Duodenal mucosa (tissue), 2 donors: ENCODE data around the gene NAA80.

Experiments used
- H3K27ac ChIP-seq: one replicate; pipeline ENCODE4 v1.7.0; 2013; ENCODE audit warnings: low read depth, low read length
- H3K27me3 ChIP-seq, 2 donors: one replicate each; pipeline ENCODE4 v1.7.0; 2013; ENCODE audit warnings: low read length in 2 of 2, control low read depth in 1 of 2; ENCODE audit not compliant: insufficient read depth in 2 of 2, control insufficient read depth in 1 of 2
- H3K36me3 ChIP-seq, 2 donors: one replicate each; pipeline ENCODE4 v1.7.0; 2013; ENCODE audit warnings: low read length in 2 of 2, control low read depth in 1 of 2; ENCODE audit not compliant: insufficient read depth in 2 of 2, control insufficient read depth in 1 of 2
- H3K4me1 ChIP-seq, 2 donors: one replicate each; pipeline ENCODE4 v1.7.0; 2013; ENCODE audit warnings: low read length in 2 of 2, control low read depth in 1 of 2; ENCODE audit not compliant: insufficient read depth in 2 of 2, control insufficient read depth in 1 of 2
- H3K4me3 ChIP-seq, 2 donors: one replicate each; pipeline ENCODE4 v1.7.0; 2013; ENCODE audit warnings: low read length in 2 of 2, low read depth in 1 of 2
- H3K9ac ChIP-seq, 2 donors: one replicate each; pipeline ENCODE4 v1.7.0; 2013; ENCODE audit warnings: low read length in 2 of 2, low read depth in 1 of 2
- H3K9me3 ChIP-seq, 2 donors: one replicate each; pipeline ENCODE4 v1.7.0; 2013; ENCODE audit warnings: low read length in 2 of 2, control low read depth in 1 of 2; ENCODE audit not compliant: control insufficient read depth in 1 of 2

Gene NAA80

DNA sequence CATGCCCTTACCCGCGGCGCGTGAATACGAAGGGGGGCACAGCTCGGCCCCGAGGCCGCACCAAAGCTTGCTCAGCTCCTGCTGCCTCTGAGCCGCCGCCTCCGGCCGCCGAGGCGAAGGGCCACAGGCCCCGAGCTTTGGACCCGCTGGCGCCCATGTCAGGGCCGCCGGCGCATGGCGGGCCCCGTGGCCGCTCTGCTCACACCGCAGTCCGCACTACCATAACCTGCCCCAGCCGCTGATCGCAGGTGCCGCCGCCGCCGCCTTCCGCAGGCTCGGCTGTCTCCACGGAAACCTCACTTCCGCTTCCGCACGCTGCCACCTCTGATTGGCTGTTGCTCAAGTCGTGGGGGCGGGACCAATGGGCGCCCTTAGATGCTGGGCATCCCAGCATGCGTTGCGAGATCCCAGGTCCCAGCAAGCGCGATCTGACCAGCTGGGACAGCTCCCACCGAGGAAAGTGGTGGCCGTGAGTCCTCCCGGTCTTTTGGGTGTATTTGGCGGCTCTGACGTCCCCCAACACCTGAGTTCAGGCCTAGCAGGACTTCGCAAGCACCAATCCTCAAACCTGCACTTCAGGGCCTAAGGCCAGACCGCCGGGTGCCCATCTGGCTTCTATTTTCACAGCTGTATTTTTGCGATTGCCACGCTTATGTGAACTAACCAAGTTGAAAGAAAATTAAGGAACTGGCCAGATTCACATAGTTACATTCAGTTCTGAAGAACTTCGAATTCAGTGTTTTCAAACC is 28.9 kb upstream of the NAA80 start, which contains the start of gene TUSC2:
TUSC2 (minus strand) TSS at position 281 of the 749 bp plus-strand sequence; CDS start at position 157, 124 bp downstream.
- peak within 1 kb of the TSS; percentile 85 to 90 for H3K4me3 ChIP-seq
- H3K36me3 ChIP-seq: peaks cover 28 to 47% of the 10 kb centered on the region in 2 donors
- H3K27ac ChIP-seq: peak within 1 kb of the TSS; percentile 78
- peak within 1 kb of the TSS; percentile 91 for H3K9ac ChIP-seq
- H3K9me3 ChIP-seq: no peaks in the 10 kb centered on the region
- peaks cover 17 to 40% of the 10 kb centered on the region in 2 donors for H3K4me1 ChIP-seq
- no peaks in the 10 kb centered on the region for H3K27me3 ChIP-seq

DNA sequence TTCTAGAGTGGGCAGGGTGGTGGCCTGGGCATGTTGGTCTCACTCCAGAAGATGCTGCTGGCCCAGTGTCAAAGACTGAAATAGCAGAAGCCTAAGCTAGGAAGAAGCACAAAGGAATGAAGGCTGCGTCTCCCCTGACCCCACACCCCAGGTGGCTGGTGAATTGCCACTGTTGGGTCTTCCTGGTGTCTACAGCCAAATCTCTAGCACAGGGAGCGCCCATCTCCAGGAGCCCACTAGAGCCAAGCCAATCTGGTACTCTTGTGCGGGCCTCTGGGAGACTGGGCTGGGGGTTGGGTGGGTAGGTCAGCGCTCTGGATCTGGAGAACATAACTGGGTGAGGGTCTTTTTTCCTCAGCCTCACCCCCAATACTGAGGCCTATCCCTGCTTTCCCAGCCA is 27.9 kb upstream of the NAA80 start:
- Histone ChIP-seq H3K9ac (peak overlapping the region; percentile 91), H3K9me3 (no peaks in the 10 kb centered on the region), H3K4me1 (peaks cover 24 to 48% of the 10 kb centered on the region in 2 donors), H3K36me3 (peaks cover 28 to 42% of the 10 kb centered on the region in 2 donors), H3K27me3 (no peaks in the 10 kb centered on the region), H3K27ac (no peak overlapping the region), H3K4me3 (peak overlapping the region; percentile 85 to 90)

DNA sequence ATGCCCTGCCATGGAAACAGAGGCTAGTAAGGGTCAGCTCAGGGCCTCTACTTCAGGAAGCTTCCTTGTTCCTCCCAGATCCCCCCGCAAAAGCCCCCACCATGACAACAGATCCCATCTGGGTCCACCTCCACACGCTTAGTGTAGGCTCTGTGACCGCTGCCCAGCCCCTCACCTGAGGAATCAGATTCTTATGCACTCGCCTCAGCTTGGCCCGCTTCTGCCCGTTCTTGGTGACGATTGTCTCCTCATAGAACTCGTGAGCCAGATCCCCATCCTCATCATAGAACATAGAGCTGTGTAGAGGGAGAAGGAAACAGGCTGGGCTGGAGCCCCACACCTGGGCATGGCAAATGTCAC is 27.0 kb upstream of the NAA80 start:
- H3K27ac ChIP-seq: no peak overlapping the region
- no peaks in the 10 kb centered on the region for H3K9me3 ChIP-seq
- no peaks in the 10 kb centered on the region for H3K27me3 ChIP-seq
- H3K36me3 ChIP-seq: peaks cover 19 to 32% of the 10 kb centered on the region in 2 donors
- no peak overlapping the region for H3K4me3 ChIP-seq
- peaks cover 29 to 52% of the 10 kb centered on the region in 2 donors for H3K4me1 ChIP-seq
- no peak overlapping the region for H3K9ac ChIP-seq

DNA sequence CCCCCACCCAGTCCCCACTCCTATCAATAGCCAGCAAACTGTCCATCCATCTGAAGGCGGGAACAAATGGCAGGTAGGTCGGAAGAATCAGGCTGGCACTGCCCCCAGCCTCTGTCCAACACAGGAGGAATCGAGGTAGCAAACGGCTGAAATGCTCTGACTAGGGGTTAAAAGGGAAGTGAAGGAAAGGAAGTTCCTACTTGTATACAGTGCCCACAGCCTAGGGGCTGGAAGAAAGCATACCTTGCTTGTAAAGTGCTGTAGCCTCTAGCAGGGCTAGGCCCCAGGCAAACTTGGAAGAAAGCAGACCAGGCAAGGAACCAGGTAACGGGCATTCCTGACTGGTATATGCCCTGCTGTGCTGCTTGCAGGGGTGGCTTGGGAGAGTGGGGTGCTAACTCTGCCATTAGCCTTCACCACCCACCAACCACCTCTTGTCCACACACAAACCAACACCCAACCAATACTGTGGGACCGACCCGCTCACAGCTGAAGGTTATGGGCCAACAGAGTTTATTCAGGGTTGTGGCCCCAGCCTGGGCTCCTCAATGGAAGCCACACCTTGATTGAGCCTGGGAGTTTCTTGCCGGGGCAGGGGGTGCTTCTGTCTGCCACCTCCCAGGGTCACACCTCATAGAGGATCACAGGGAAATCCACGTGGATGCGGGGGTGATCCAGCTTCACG is 26.4 kb upstream of the NAA80 start:
- H3K9ac ChIP-seq: no peak overlapping the region
- H3K27me3 ChIP-seq: no peaks in the 10 kb centered on the region
- H3K27ac ChIP-seq: no peak overlapping the region

DNA sequence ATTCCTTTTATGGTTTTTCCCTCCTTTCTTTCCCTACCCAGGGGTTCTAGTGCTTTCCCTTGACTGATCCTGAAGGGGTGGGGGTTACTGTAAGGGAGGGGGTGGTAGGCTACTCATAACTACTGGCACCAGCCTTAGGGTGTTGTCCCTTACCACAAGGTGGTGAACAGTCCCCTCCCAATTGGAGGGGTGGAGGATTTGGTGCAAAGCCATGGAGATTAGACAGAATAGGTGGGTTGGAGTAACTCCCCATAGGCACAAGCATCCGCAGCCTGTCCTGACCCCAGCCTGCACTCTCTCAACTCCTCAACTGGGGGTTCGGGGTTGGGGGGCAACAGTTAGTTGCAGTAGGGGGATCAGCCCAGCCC is 25.9 kb upstream of the NAA80 start:
- H3K27me3 ChIP-seq: no peaks in the 10 kb centered on the region
- H3K4me3 ChIP-seq: no peak overlapping the region
- H3K4me1 ChIP-seq: peaks cover 35 to 58% of the 10 kb centered on the region in 2 donors
- H3K9ac ChIP-seq: no peak overlapping the region
- H3K36me3 ChIP-seq: peaks cover 9 to 21% of the 10 kb centered on the region in 2 donors
- H3K27ac ChIP-seq: no peak overlapping the region
- H3K9me3 ChIP-seq: no peaks in the 10 kb centered on the region

More for the DNA sequence above, 26.4 kb upstream of the NAA80 start:
- Histone ChIP-seq H3K4me3 (no peak overlapping the region), H3K9me3 (no peaks in the 10 kb centered on the region), H3K36me3 (peaks cover 14 to 27% of the 10 kb centered on the region in 2 donors), H3K4me1 (peaks cover 29 to 53% of the 10 kb centered on the region in 2 donors)

DNA sequence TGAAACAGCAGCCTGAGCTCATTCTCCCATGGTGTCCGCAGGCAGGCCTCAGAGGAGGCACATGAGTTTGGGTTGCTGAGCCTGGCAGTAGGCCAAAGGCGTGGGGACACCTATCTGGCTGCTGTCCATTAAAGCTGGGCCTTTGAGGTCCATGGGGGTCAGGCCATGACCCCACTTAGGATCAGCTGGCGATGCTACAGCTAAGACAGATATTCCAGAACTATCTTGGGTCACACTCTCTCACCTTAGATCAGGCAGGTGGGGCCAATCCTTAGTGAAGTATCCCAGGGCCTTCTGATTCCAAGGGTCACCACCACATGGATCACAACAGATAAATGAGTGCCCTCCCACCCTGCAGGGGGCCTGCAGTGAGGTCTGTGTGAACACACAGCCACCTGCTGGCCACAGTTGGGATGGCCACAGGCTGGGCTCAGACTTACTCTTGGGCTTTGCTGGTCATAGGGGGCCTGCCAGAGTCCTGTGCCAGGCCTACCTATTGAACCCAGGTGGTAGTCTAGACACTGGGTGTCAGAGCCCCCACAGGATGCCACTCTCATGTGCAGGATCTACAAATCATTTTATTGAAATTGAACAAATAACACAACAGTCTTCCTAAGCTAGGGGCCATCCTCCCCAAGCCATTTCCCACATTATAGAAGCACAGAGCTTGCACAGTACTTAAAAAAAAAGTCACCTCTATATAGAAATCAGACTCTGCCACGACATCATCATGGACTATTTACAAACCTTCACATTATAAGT is 25.3 kb upstream of the NAA80 start:
- no peak overlapping the region for H3K4me3 ChIP-seq
- H3K27ac ChIP-seq: no peak overlapping the region
- H3K9ac ChIP-seq: peak overlapping the region; percentile 26 to 38
- no peaks in the 10 kb centered on the region for H3K27me3 ChIP-seq
- H3K4me1 ChIP-seq: peaks cover 40 to 64% of the 10 kb centered on the region in 2 donors
- peaks cover 3 to 18% of the 10 kb centered on the region in 2 donors for H3K36me3 ChIP-seq
- H3K9me3 ChIP-seq: no peaks in the 10 kb centered on the region

DNA sequence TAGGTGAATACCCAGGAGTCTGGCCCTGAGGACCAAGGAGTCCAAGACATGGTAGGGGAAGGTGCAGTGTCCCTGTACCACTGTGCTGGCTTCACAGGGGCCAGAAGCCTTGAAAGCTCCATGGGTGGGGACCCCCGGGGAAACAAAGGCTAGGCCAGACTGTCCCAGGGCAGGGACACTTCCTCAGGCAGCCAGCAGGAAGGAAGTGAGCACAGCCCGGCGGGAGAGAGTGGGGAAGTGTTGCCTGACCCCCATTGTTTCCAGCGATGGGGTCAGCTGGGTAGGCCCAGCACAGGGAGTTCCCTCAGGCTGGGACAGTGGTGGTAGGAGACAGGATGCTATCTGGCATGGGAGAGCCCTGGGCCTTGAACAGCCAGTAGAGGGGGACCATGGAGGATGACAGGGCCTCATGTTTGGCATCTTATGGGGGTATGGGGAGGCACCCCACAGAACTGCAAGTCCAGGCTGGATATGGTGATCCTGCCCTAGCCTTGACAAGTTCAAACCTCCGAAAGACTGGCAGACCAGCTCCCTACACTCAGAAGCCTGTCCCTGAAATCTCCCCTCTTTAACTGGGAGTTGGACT is 24.5 kb upstream of the NAA80 start:
- peaks cover 49 to 71% of the 10 kb centered on the region in 2 donors for H3K4me1 ChIP-seq
- H3K27me3 ChIP-seq: no peaks in the 10 kb centered on the region
- H3K27ac ChIP-seq: peak overlapping the region; percentile 66
- no peak overlapping the region for H3K9ac ChIP-seq
- H3K4me3 ChIP-seq: no peak overlapping the region
- H3K36me3 ChIP-seq: peaks cover 5 to 20% of the 10 kb centered on the region in 2 donors
- no peaks in the 10 kb centered on the region for H3K9me3 ChIP-seq

DNA sequence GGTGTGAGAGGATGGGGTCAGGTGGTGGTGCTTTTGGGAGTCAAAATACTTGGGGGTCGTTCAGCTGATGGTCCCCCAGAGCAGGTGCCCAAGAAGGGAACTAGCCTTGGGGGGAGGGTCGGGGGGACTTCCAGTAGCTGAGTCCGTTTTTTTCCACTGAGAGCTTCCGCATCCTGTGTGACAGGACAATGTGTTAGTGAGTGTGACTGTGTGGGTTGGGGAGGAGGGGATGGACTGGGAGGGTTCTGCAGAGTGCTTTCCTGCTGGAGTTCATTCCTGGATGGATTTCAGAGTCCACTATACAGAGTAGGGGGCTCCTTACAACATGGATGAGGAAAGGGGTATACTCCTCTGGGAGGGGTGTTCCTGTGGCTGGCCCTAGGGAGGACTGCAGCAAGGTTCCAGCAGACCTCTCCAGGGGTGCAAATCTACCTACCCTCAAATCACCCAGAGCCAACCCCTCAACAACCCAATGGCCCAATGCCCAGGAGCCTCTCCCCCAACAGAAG is 23.9 kb upstream of the NAA80 start:
- H3K36me3 ChIP-seq: peaks cover 10 to 26% of the 10 kb centered on the region in 2 donors
- H3K27me3 ChIP-seq: no peaks in the 10 kb centered on the region
- H3K4me3 ChIP-seq: peak overlapping the region in 1 of 2 donors; percentile 83
- H3K4me1 ChIP-seq: peaks cover 54 to 71% of the 10 kb centered on the region in 2 donors
- peak overlapping the region; percentile 93 for H3K27ac ChIP-seq
- H3K9ac ChIP-seq: peak overlapping the region; percentile 43 to 93
- H3K9me3 ChIP-seq: no peaks in the 10 kb centered on the region

DNA sequence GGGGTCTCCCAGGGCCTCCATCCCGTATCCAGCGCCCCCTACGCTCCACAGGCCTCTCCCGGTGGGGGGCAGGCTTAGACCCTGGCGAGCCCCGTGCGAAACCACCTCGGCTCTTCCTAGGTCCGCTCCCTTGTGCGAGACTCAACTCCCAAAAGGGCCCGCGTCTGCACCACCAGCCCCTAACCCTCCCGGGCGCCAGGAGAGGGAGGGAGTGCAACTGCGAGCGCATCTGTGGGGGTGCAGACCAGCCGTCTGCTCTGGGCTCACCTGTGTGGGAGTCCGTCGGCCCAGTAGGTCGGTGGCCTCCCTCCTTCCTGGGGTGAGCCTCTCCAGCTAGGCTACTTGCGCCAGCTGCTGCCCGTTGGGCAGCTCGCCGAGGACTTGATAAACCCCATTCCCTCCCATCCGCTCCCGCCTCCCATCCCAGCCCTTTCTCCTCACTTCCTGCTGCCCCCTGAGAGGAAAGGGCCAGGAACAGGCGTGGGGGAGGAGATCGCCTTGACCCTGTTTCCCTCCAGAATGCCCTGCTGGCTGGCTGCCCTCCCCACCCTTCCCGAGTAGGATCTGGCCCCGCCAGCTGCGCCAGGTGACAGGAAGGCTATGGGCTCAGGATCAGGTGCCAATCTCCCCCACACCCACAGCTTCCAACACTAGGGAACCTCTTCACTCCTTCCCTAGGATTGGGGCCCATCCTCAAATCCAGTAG is 23.3 kb upstream of the NAA80 start, which contains the start of gene HYAL2:
HYAL2 (minus strand) TSS at position 360 of the 706 bp plus-strand sequence. CDS start 2,256 bp downstream, outside the sequence.
- H3K9ac ChIP-seq: peak within 1 kb of the TSS; percentile 85 to 93
- peaks cover 11 to 29% of the 10 kb centered on the region in 2 donors for H3K36me3 ChIP-seq
- no peaks in the 10 kb centered on the region for H3K27me3 ChIP-seq
- H3K27ac ChIP-seq: peak within 1 kb of the TSS; percentile 93
- no peaks in the 10 kb centered on the region for H3K9me3 ChIP-seq
- H3K4me3 ChIP-seq: peak within 1 kb of the TSS; percentile 83 to 94
- peaks cover 60 to 74% of the 10 kb centered on the region in 2 donors for H3K4me1 ChIP-seq
